ENCODE results near the gene FRY.

DNA sequence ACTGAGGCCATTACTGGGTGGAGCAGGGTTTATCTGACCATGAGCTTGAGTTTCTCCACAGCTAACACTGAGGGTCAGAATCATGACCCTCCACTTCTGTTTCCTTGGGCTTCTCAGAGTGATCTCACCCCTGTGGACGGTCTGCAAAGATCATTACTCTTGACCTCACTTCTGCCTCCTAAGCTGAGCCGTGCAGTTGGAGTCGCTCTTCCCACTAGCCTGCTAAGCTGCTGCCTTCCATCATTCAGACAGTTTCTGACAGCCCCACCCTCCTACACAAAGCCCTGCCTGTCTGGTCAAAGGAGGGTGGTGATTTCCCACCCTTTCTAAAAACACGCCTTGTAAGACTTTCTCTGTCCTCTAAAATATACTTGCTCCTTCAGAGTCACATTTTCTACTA is 9.3 kb upstream of the FRY start:
- TF ChIP-seq SIN3A (IDR thresholded peaks at IDR 0.05; ENCODE audit: borderline replicate concordance, insufficient read depth, low read length) (no peak), POLR2AphosphoS5 (IDR thresholded peaks at IDR 0.05; ENCODE audit: low read depth, low read length) (no peak), TAF1 (IDR thresholded peaks at IDR 0.05; ENCODE audit: borderline replicate concordance, insufficient read depth, low read length) (no peak), FOXP2 (optimal IDR thresholded peaks at IDR 0.05; ENCODE audit: borderline replicate concordance, extremely low read depth, extremely low read length, insufficient read depth) (no peak)
- TF ChIP-seq, protein P1, sequence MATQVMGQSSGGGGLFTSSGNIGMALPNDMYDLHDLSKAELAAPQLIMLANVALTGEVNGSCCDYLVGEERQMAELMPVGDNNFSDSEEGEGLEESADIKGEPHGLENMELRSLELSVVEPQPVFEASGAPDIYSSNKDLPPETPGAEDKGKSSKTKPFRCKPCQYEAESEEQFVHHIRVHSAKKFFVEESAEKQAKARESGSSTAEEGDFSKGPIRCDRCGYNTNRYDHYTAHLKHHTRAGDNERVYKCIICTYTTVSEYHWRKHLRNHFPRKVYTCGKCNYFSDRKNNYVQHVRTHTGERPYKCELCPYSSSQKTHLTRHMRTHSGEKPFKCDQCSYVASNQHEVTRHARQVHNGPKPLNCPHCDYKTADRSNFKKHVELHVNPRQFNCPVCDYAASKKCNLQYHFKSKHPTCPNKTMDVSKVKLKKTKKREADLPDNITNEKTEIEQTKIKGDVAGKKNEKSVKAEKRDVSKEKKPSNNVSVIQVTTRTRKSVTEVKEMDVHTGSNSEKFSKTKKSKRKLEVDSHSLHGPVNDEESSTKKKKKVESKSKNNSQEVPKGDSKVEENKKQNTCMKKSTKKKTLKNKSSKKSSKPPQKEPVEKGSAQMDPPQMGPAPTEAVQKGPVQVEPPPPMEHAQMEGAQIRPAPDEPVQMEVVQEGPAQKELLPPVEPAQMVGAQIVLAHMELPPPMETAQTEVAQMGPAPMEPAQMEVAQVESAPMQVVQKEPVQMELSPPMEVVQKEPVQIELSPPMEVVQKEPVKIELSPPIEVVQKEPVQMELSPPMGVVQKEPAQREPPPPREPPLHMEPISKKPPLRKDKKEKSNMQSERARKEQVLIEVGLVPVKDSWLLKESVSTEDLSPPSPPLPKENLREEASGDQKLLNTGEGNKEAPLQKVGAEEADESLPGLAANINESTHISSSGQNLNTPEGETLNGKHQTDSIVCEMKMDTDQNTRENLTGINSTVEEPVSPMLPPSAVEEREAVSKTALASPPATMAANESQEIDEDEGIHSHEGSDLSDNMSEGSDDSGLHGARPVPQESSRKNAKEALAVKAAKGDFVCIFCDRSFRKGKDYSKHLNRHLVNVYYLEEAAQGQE (IDR thresholded peaks at IDR 0.05; ENCODE audit: insufficient read depth in 1 of 2, low read depth in 2 of 2, low read length in 2 of 2) = no peak
